Calu3 (cell line): ENCODE measurements around the gene MRM2. TPM values are rescaled to one million over a fixed set of nuclear protein-coding genes. Genes with fewer than 3 reads are reported as not detected.

Experiments
- BruUV-seq: library from RNA; stranded (reverse); fragments of 400-500 nt; replicated peaks from 2 replicates; lab custom pipeline; 2021; lab: Mats Ljungman, UMichigan
- CTCF ChIA-PET: fragments of 300-600 bp; sonication (Branson Sonifier 250); formaldehyde crosslinking; loops from one replicate; lab custom pipeline; 2022; ENCODE audit warnings: antibody characterized with exemption; lab: Charles Lee
- DNase-seq: peaks from one replicate; pipeline ENCODE4 v3.0.0; 2022
- H3K27ac Mint-ChIP-seq: one replicate; pipeline ENCODE4 v1.8.0; 2022; ENCODE audit warnings: mixed read lengths; ENCODE audit not compliant: unreplicated experiment
- H3K27me3 Mint-ChIP-seq: one replicate; pipeline ENCODE4 v1.8.0; 2022; ENCODE audit warnings: mixed read lengths; ENCODE audit not compliant: unreplicated experiment
- H3K36me3 Mint-ChIP-seq: one replicate; pipeline ENCODE4 v1.8.0; 2022; ENCODE audit warnings: mild to moderate bottlenecking, moderate library complexity, mixed read lengths; ENCODE audit not compliant: insufficient read depth, unreplicated experiment
- H3K4me1 Mint-ChIP-seq: one replicate; pipeline ENCODE4 v1.8.0; 2022; ENCODE audit warnings: mild to moderate bottlenecking, low read depth, mixed read lengths; ENCODE audit not compliant: unreplicated experiment
- H3K4me3 Mint-ChIP-seq: one replicate; pipeline ENCODE4 v1.8.0; 2022; ENCODE audit warnings: mild to moderate bottlenecking, low read depth, moderate library complexity, mixed read lengths; ENCODE audit not compliant: unreplicated experiment
- H3K9me3 Mint-ChIP-seq: one replicate; pipeline ENCODE4 v1.8.0; 2022; ENCODE audit warnings: low read depth, mixed read lengths; ENCODE audit not compliant: unreplicated experiment
- intact Hi-C: fragments of 100-400 bp; cut with micrococcal nuclease; formaldehyde crosslinking; loops from one replicate; pipeline ENCODE4 v1.10.0; 2022; ENCODE audit not compliant: unreplicated experiment
- total RNA-seq: library from RNA; stranded (reverse); gene quantifications from 2 replicates; pipeline ENCODE4 v1.2.3, GENCODE V29; 2022
- TF ChIP-seq, protein P1 (sequence below): fragments of 200-600 bp; IDR thresholded peaks from one replicate; pipeline ENCODE4 v1.8.0; 2022; ENCODE audit warnings: antibody characterized with exemption; ENCODE audit not compliant: unreplicated experiment

MRM2 gene
- total RNA-seq, 1 experiment from 2014 or later = 64.3 TPM

DNA sequence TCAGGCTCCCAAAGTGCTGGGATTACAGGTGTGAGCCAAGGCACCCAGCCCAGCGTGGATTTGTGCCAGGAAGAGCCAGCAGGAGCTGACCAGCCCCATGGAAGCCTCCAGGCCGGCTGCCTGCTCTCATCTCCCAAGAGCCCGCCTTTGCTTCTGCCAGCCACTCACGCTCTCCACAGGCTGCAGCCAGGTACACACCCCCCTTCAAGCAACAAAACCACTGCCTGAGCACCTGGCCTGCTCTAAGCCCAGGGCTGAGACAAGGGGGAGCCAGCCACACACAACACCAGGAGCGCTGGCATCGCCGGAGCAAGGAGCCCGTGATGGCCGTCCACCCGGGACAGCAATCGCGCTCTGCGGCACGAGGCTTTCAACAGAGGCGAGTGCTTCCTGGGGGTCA, 43.8 kb downstream of the MRM2 start:
- BruUV-seq = no TSS peak
- peaks cover 31% of the 10 kb centered on the region for H3K36me3 Mint-ChIP-seq
- H3K27ac Mint-ChIP-seq = no peak overlapping the region
- peaks cover 4% of the 10 kb centered on the region for H3K9me3 Mint-ChIP-seq
- H3K4me3 Mint-ChIP-seq = no peak overlapping the region
- H3K27me3 Mint-ChIP-seq = no peaks in the 10 kb centered on the region
- intact Hi-C loops = no loop called here
- DNase-seq = no peak
- CTCF ChIA-PET = no interaction called here
- H3K4me1 Mint-ChIP-seq = no peaks in the 10 kb centered on the region
- TF ChIP-seq, protein P1, sequence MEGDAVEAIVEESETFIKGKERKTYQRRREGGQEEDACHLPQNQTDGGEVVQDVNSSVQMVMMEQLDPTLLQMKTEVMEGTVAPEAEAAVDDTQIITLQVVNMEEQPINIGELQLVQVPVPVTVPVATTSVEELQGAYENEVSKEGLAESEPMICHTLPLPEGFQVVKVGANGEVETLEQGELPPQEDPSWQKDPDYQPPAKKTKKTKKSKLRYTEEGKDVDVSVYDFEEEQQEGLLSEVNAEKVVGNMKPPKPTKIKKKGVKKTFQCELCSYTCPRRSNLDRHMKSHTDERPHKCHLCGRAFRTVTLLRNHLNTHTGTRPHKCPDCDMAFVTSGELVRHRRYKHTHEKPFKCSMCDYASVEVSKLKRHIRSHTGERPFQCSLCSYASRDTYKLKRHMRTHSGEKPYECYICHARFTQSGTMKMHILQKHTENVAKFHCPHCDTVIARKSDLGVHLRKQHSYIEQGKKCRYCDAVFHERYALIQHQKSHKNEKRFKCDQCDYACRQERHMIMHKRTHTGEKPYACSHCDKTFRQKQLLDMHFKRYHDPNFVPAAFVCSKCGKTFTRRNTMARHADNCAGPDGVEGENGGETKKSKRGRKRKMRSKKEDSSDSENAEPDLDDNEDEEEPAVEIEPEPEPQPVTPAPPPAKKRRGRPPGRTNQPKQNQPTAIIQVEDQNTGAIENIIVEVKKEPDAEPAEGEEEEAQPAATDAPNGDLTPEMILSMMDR = no peak

DNA sequence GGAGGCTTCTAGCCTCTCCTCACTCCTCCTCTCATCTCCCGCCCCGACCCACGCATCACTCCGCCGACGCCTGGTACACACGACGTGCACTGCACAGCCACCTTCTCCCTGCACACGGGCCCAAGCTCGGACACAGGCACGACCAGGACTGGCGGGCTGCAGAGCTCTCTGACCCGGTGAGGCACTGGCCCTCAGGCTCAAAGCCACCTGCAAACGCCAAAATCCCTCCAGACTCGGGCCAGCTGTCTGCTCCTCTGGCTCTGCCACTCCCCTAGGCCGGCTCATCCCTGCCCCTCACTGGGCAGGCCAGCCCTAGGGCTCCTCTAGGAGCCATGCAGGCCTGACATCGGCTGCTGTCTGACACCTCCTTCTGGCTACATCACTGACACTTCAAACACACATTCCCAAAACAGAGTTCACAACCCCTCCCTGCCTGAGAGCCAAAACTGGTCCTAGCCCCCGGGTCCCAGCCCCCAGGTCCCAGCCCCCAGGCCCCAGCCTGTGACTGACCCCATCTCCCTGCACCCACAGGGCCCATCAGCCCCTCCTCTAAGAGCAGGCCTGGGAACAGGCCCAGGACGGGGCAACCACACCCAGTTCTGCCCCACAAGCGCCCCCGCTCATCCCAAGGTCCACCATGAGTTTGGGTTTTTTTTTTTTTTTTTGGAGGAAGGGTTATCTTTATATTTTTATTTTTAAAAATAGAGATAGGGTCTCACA, 44.4 kb downstream of the MRM2 start:
- no peak overlapping the region for H3K27ac Mint-ChIP-seq

DNA sequence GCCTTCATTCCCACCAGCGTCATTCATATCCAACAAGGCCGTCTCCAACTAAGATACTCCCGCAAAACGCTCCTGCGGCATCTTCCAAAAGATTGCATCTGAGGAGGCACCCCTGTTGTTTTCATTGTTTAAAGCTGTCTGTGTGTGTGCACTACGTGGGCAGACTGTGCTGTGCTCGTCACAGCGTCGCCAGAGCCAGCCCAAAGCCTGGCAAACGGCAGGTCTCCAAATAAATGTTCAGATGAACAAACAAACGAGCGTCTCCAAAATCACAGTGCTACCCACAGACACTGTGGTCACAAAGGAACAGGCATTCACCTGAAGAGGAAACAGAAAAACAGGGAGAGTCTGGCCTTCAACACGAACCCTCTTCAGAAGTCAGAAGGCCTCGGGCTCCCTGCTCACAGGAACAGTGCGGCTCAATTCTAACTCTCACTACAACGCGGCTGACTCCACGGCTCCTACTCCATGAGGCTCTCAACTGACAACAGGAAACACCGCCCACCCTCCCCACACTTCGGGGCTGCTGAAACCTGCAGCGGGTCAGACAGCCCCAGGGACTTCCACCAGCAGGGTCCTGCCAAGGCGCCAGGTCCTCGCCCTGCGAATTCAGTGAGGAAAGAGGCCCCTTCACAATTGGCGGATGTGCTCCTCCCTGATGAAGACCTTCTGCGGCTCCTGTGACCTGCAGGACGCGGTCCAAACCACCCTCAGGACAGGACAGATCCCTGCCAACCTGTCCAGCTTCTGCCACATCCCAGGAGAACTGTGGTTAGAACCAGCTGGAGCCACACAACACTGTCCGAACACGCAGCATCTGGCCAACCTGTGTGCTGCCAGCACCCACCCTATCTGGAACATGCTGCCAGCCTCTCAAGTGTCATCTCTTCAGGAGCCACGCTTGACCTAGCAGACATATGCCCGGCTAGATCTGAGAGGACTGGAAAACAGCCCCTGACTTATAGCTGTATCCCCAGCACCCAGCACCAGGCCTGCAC, 45.3 kb downstream of the MRM2 start:
- CTCF ChIA-PET = no interaction called here
- Mint-ChIP-seq H3K4me3 (no peak overlapping the region), H3K9me3 (peaks cover 4% of the 10 kb centered on the region), H3K4me1 (no peaks in the 10 kb centered on the region), H3K27ac (no peak overlapping the region), H3K36me3 (peaks cover 31% of the 10 kb centered on the region), H3K27me3 (no peaks in the 10 kb centered on the region)
- TF ChIP-seq, protein P1 = no peak
- intact Hi-C loops = no loop called here
- BruUV-seq = no TSS peak
- DNase-seq = no peak

More for the DNA sequence above, 44.4 kb downstream of the MRM2 start:
- CTCF ChIA-PET = no interaction called here
- peaks cover 4% of the 10 kb centered on the region for H3K9me3 Mint-ChIP-seq
- TF ChIP-seq, protein P1 = no peak
- intact Hi-C loops = no loop called here
- H3K36me3 Mint-ChIP-seq = peaks cover 34% of the 10 kb centered on the region
- no peak overlapping the region for H3K4me3 Mint-ChIP-seq
- no peaks in the 10 kb centered on the region for H3K27me3 Mint-ChIP-seq
- no peaks in the 10 kb centered on the region for H3K4me1 Mint-ChIP-seq
- DNase-seq = no peak
- no TSS peak for BruUV-seq

DNA sequence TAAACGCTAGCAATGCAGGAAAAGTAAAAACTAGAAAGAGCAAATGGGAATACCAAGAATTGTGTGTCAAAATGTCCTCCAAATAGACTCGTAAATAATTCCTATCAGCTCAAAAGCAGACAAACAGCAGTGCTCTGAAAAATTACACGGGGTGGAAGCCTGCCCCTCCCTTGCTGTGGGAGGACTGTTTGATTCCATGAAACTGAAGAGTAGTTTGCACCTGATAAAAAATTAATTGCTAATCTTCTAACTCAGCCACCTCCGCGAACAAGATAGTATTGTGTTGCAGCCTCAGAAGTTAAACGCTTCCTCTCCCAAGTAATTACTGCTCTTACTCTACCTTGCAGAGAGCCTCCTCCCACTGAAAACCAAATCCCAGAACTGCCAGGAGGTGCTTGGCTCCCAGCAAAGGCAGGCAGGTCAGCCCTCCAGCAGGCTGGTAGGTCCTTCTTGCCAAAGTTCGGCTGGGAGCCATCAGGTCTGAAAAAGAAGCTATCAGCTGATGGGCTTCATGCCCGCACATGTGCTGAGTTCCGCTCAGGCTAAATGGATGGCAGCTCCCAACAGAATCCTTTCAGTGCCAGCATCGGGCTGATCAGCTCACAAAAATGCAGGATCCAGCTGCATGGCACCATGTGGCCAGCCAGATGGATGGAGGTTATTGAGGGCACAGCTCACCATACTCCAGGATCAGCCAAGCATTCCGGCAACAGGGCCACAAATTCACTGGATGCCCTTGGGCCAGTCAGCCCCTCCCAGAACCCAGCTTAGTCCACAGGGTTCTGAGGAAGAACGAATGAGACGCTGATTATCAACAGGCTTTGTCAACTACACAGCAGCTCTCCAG, 46.4 kb downstream of the MRM2 start:
- intact Hi-C loops = no loop called here
- H3K36me3 Mint-ChIP-seq = peaks cover 33% of the 10 kb centered on the region
- BruUV-seq = no TSS peak

More for the DNA sequence above, 46.4 kb downstream of the MRM2 start:
- no peaks in the 10 kb centered on the region for H3K4me1 Mint-ChIP-seq
- H3K27ac Mint-ChIP-seq = no peak overlapping the region
- CTCF ChIA-PET = interaction anchor here (1.0 kb wide), 1 partner anchor 531 kb away, joined by 4 read pairs; no protein-coding TSS in a partner anchor
- no peak for DNase-seq
- TF ChIP-seq, protein P1 = no peak
- H3K4me3 Mint-ChIP-seq = no peak overlapping the region
- peaks cover 4% of the 10 kb centered on the region for H3K9me3 Mint-ChIP-seq
- no peaks in the 10 kb centered on the region for H3K27me3 Mint-ChIP-seq
